CD4-positive, alpha-beta T cell (primary cell): ENCODE measurements around the gene PRKCB. TPM values are rescaled to one million over a fixed set of nuclear protein-coding genes. Genes with fewer than 3 reads are reported as not detected.
"Not testable (repeated sequence)": the region's sequence is repeated elsewhere in the genome, so short reads cannot be mapped to it uniquely, and the experiment has no call there.

Experiments used
- ATAC-seq: fragments of 200-7000 bp; cut with Tn5 transposase; one replicate; pipeline ENCODE4 v1.10.0; 2022; ENCODE audit warnings: mild to moderate bottlenecking; ENCODE audit not compliant: poor library complexity
- CTCF ChIA-PET: fragments of 350-600 bp; sonication (Branson Sonifier 250); formaldehyde crosslinking; loops from one replicate; lab custom pipeline; 2021; ENCODE audit warnings: antibody characterized with exemption, inconsistent platforms; lab: Charles Lee
- POLR2A ChIA-PET: fragments of 350-600 bp; sonication (Branson Sonifier 250); formaldehyde crosslinking; loops from one replicate; lab custom pipeline; 2021; ENCODE audit warnings: antibody characterized with exemption, inconsistent platforms; lab: Charles Lee
- DNase-seq, 14 experiments: peaks; one replicate each; pipeline ENCODE4 v3.0.0-alpha.2; 2013 to 2020; ENCODE audit warnings: mixed read lengths in 2 of 14
- H3K27ac ChIP-seq, 2 donors: one replicate each; pipeline versions ENCODE4 v1.5.1 to v1.7.0; 2013; ENCODE audit warnings: low read length in 2 of 2, low read depth in 1 of 2, mild to moderate bottlenecking in 1 of 2
- H3K27me3 ChIP-seq, 2 experiments: 1 replicate in 1 of 2; 2 replicates in 1 of 2; pipeline versions ENCODE4 v1.6.1 to v1.7.0; 2013; ENCODE audit warnings: low read length in 2 of 2, control low read depth in 1 of 2, mild to moderate bottlenecking in 1 of 2, moderate library complexity in 1 of 2; ENCODE audit not compliant: insufficient read depth in 2 of 2, control insufficient read depth in 1 of 2
- H3K36me3 ChIP-seq: one replicate; pipeline ENCODE4 v1.6.1; 2013; ENCODE audit warnings: low read length, control low read depth; ENCODE audit not compliant: insufficient read depth
- H3K4me1 ChIP-seq: one replicate; pipeline ENCODE4 v1.6.1; 2013; ENCODE audit warnings: low read length, control low read depth; ENCODE audit not compliant: insufficient read depth
- H3K4me3 ChIP-seq: one replicate; pipeline ENCODE4 v1.5.1; 2013; ENCODE audit warnings: mild to moderate bottlenecking, low read length, moderate library complexity
- H3K9me3 ChIP-seq, 2 experiments: 1 replicate in 1 of 2; 2 replicates in 1 of 2; pipeline versions ENCODE4 v1.6.1 to v1.7.0; 2013; ENCODE audit warnings: low read length in 2 of 2, mild to moderate bottlenecking in 2 of 2, control low read depth in 1 of 2, moderate library complexity in 1 of 2; ENCODE audit not compliant: control insufficient read depth in 1 of 2, insufficient read depth in 1 of 2
- H3K27ac Mint-ChIP-seq: one replicate; pipeline ENCODE4 v1.8.0; 2020; ENCODE audit warnings: mixed read lengths
- H3K27me3 Mint-ChIP-seq: one replicate; pipeline ENCODE4 v1.8.0; 2021; ENCODE audit warnings: mixed read lengths
- H3K36me3 Mint-ChIP-seq: one replicate; pipeline ENCODE4 v1.8.0; 2021; ENCODE audit warnings: low read depth, mixed read lengths
- H3K4me1 Mint-ChIP-seq: one replicate; pipeline ENCODE4 v1.8.0; 2021; ENCODE audit warnings: low read depth, mixed read lengths
- H3K4me3 Mint-ChIP-seq: one replicate; pipeline ENCODE4 v1.8.0; 2020; ENCODE audit warnings: mild to moderate bottlenecking, mixed read lengths
- H3K9me3 Mint-ChIP-seq: one replicate; pipeline ENCODE4 v1.8.0; 2020; ENCODE audit warnings: mixed read lengths
- CTCF ChIP-seq: fragments of 200-600 bp; IDR thresholded peaks from one replicate; pipeline ENCODE4 v1.8.0; 2022; ENCODE audit warnings: antibody characterized with exemption, mild to moderate bottlenecking
- intact Hi-C, 2 experiments: fragments of 100-400 bp; cut with DNase I in 1 of 2; cut with micrococcal nuclease in 1 of 2; formaldehyde crosslinking; loops; one replicate each; pipeline versions ENCODE4 v1.15.1 to v1.9.0; 2023 to 2025; cut with DNase I, micrococcal nuclease
- total RNA-seq, 174 experiments: library from RNA in 2 of 174; stranded (reverse) in 2 of 174; gene quantifications; one replicate each; pipeline ENCODE4 v1.2.3 and lab custom pipeline; 2021 to 2026

The PRKCB gene
- total RNA-seq, 2 experiments from 2014 or later, result 64.7 TPM

GRCh38 chr16:24151482-24151939, 315.7 kb downstream of the PRKCB start:
- Mint-ChIP-seq H3K4me3 (peak overlapping the region; percentile 40), H3K27me3 (no peaks in the 10 kb centered on the region), H3K36me3 (peaks cover 34% of the 10 kb centered on the region), H3K9me3 (no peaks in the 10 kb centered on the region), H3K27ac (peak overlapping the region; percentile 6), H3K4me1 (peaks cover 48% of the 10 kb centered on the region)
- H3K27ac ChIP-seq, result no peak overlapping the region
- TF ChIP-seq CTCF, result no peak
- H3K4me3 ChIP-seq, result no peak overlapping the region
- peaks cover 14% of the 10 kb centered on the region for H3K4me1 ChIP-seq
- peak in 6 of 14 experiments; percentile 8 to 48 (median 25) for DNase-seq
- peak; percentile 81 for ATAC-seq
- intact Hi-C loops, result no loop called here
- CTCF ChIA-PET, result no interaction called here
- no peaks in the 10 kb centered on the region for H3K27me3 ChIP-seq
- no peaks in the 10 kb centered on the region for H3K9me3 ChIP-seq
- H3K36me3 ChIP-seq, result peaks cover 37% of the 10 kb centered on the region
- POLR2A ChIA-PET, result interaction anchor here (0.9 to 1.2 kb wide), 2 partner anchors 9 to 18 kb away, joined by 3 read pairs; no protein-coding TSS in a partner anchor

- H3K27ac Mint-ChIP-seq, H3K4me3 Mint-ChIP-seq, H3K9me3 Mint-ChIP-seq, intact Hi-C loops, H3K27me3 Mint-ChIP-seq, H3K4me3 ChIP-seq, H3K27me3 ChIP-seq, H3K27ac ChIP-seq, H3K9me3 ChIP-seq, ATAC-seq, CTCF ChIA-PET, DNase-seq: not testable (repeated sequence)
- POLR2A ChIA-PET, result interaction anchor here (1.2 kb wide), 1 partner anchor 10 kb away, joined by 3 read pairs; no protein-coding TSS in a partner anchor
- Mint-ChIP-seq H3K4me1 (peaks cover 48% of the 10 kb centered on the region), H3K36me3 (peaks cover 39% of the 10 kb centered on the region)
- peaks cover 42% of the 10 kb centered on the region for H3K36me3 ChIP-seq
- H3K4me1 ChIP-seq, result peaks cover 14% of the 10 kb centered on the region
Measured at GRCh38 chr16:24152048-24152447, 316.3 kb downstream of the PRKCB start.

GRCh38 chr16:24152826-24153225, 317.0 kb downstream of the PRKCB start:
- peaks cover 43% of the 10 kb centered on the region for H3K36me3 ChIP-seq
- no peak overlapping the region for H3K4me3 ChIP-seq
- ATAC-seq, result no peak
- TF ChIP-seq CTCF, result no peak
- H3K4me1 Mint-ChIP-seq, result peaks cover 43% of the 10 kb centered on the region
- H3K4me1 ChIP-seq, result peaks cover 14% of the 10 kb centered on the region
- H3K27me3 ChIP-seq, result no peaks in the 10 kb centered on the region
- intact Hi-C loops, result no loop called here
- no peaks in the 10 kb centered on the region for H3K27me3 Mint-ChIP-seq
- H3K27ac Mint-ChIP-seq, result no peak overlapping the region
- peaks cover 41% of the 10 kb centered on the region for H3K36me3 Mint-ChIP-seq
- ChIA-PET POLR2A (no interaction called here), CTCF (no interaction called here)
- no peaks in the 10 kb centered on the region for H3K9me3 ChIP-seq
- DNase-seq, result no peak
- H3K4me3 Mint-ChIP-seq, result no peak overlapping the region
- no peaks in the 10 kb centered on the region for H3K9me3 Mint-ChIP-seq
- H3K27ac ChIP-seq, result no peak overlapping the region

DNA sequence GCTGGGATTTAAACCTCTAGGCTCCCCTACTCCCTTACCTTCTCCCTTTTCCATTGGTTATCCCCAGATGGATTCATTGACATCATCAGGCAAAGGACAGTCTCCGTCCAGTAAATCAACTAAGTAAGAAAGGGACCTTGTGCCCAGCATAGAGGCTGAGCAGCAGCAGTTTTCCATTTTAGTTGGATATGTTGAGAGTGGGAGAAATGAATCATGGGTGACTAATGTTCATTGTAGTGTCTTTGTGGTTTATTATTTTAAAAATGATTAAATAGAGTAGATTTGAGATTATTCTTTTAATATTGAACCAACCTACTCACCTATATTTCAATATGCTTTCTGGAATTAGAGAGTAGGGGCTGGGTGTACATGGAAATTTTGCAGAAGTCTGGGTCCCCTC, 321.0 kb downstream of the PRKCB start:
- POLR2A ChIA-PET, result no interaction called here

More for the DNA sequence above, 321.0 kb downstream of the PRKCB start:
- intact Hi-C loops, result no loop called here
- no peaks in the 10 kb centered on the region for H3K9me3 ChIP-seq
- Mint-ChIP-seq H3K27ac (no peak overlapping the region), H3K9me3 (no peaks in the 10 kb centered on the region), H3K4me3 (no peak overlapping the region), H3K36me3 (peaks cover 66% of the 10 kb centered on the region), H3K4me1 (peaks cover 8% of the 10 kb centered on the region), H3K27me3 (no peaks in the 10 kb centered on the region)
- no peak for DNase-seq
- H3K36me3 ChIP-seq, result peaks cover 59% of the 10 kb centered on the region
- H3K27me3 ChIP-seq, result no peaks in the 10 kb centered on the region
- no peak overlapping the region for H3K4me3 ChIP-seq
- TF ChIP-seq CTCF, result no peak
- H3K4me1 ChIP-seq, result peaks cover 8% of the 10 kb centered on the region
- H3K27ac ChIP-seq, result no peak overlapping the region
- no peak for ATAC-seq
- CTCF ChIA-PET, result no interaction called here
